Endothelial cell of umbilical vein (primary cell): Measurements from ENCODE around the gene LCE3D. TPM values are rescaled to one million over a fixed set of nuclear protein-coding genes. Genes with fewer than 3 reads are reported as not detected.
"Not testable (repeated sequence)": the region's sequence is repeated elsewhere in the genome, so short reads cannot be mapped to it uniquely, and the experiment has no call there.

Experiments used
- BruUV-seq: library from RNA; stranded (reverse); fragments of 400-500 nt; replicated peaks from 2 replicates; lab custom pipeline; 2021; lab: Mats Ljungman, UMichigan
- CTCF ChIA-PET: fragments of 300-600, 350-600 bp; sonication (Branson Sonifier 250); formaldehyde crosslinking; loops from one replicate; lab custom pipeline; 2021; ENCODE audit warnings: antibody characterized with exemption, inconsistent platforms; lab: Charles Lee
- POLR2A ChIA-PET: fragments of 300-600, 350-600 bp; sonication (Branson Sonifier 250); formaldehyde crosslinking; loops from one replicate; lab custom pipeline; 2021; ENCODE audit warnings: antibody characterized with exemption, inconsistent platforms; lab: Charles Lee
- DNase-seq: peaks from one replicate; pipeline ENCODE4 v3.0.0-alpha.2; 2011; ENCODE audit warnings: low read depth, low spot score
- FAIRE-seq: peaks from 2 replicates; lab custom pipeline; 2011; peaks lifted over from hg19 to GRCh38; lab: Jason Lieb, UNC
- H2AFZ ChIP-seq: 2 replicates; pipeline ENCODE4 v1.6.0; 2012; ENCODE audit warnings: low read depth, low read length, control low read depth, inconsistent platforms
- H3K27ac ChIP-seq: 2 replicates; pipeline ENCODE4 v1.5.1; 2011; ENCODE audit warnings: low read depth, mild to moderate bottlenecking, control low read depth, low read length, moderate library complexity; ENCODE audit not compliant: insufficient read depth
- H3K27me3 ChIP-seq, 2 experiments: 2 replicates each; pipeline versions ENCODE4 v1.6.0 to v1.6.1; 2011; ENCODE audit warnings: low read length in 2 of 2, mixed read lengths in 1 of 2; ENCODE audit not compliant: control insufficient read depth in 2 of 2, insufficient read depth in 2 of 2
- H3K36me3 ChIP-seq, 2 experiments: 2 replicates in 1 of 2; 3 replicates in 1 of 2; pipeline ENCODE4 v1.5.1; 2011; ENCODE audit warnings: low read length in 2 of 2, mild to moderate bottlenecking in 1 of 2, moderate library complexity in 1 of 2; ENCODE audit not compliant: control insufficient read depth in 2 of 2, insufficient read depth in 2 of 2; ENCODE audit errors: extremely low read depth in 1 of 2
- H3K4me1 ChIP-seq: 3 replicates; pipeline ENCODE4 v1.5.1; 2011; ENCODE audit warnings: mild to moderate bottlenecking, low read length; ENCODE audit not compliant: control insufficient read depth, insufficient read depth; ENCODE audit errors: extremely low read depth
- H3K4me2 ChIP-seq: 2 replicates; pipeline ENCODE4 v1.6.1; 2011; ENCODE audit warnings: low read length, control low read depth, mixed read lengths; ENCODE audit not compliant: insufficient read depth
- H3K4me3 ChIP-seq, 3 experiments: fragments of 200-600 bp in 1 of 3; sonication (generic), shearing (Covaris generic) in 1 of 3; replicated peaks in 1 of 3; 2 replicates each; pipeline ENCODE4 v1.5.1; 2011 to 2016; ENCODE audit warnings: control low read depth in 3 of 3, low read length in 3 of 3, mild to moderate bottlenecking in 2 of 3, inconsistent platforms in 1 of 3, low read depth in 1 of 3, moderate library complexity in 1 of 3; ENCODE audit not compliant: insufficient read depth in 1 of 3
- H3K79me2 ChIP-seq: 2 replicates; pipeline ENCODE4 v1.6.0; 2012; ENCODE audit warnings: low read length, inconsistent platforms; ENCODE audit not compliant: control insufficient read depth, insufficient read depth
- H3K9ac ChIP-seq: replicated peaks from 2 replicates; pipeline ENCODE3; 2011; ENCODE audit warnings: low read length, control low read depth; ENCODE audit not compliant: insufficient read depth; ENCODE audit errors: extremely low read depth
- H3K9me1 ChIP-seq: replicated peaks from 3 replicates; pipeline ENCODE4 v1.6.0; 2011; ENCODE audit warnings: mild to moderate bottlenecking, low read length; ENCODE audit not compliant: control insufficient read depth, insufficient read depth; ENCODE audit errors: extremely low read depth
- H3K9me3 ChIP-seq: replicated peaks from 2 replicates; pipeline ENCODE4 v1.5.1; 2012; ENCODE audit warnings: low read length, inconsistent platforms; ENCODE audit not compliant: control insufficient read depth, insufficient read depth
- H4K20me1 ChIP-seq: replicated peaks from 2 replicates; pipeline ENCODE3; 2011; ENCODE audit warnings: mild to moderate bottlenecking, low read length; ENCODE audit not compliant: control insufficient read depth, insufficient read depth; ENCODE audit errors: extremely low read depth
- EZH2 ChIP-seq: IDR thresholded peaks from 2 replicates; pipeline ENCODE4 v1.6.1; 2012; ENCODE audit warnings: borderline replicate concordance, low read depth, mild to moderate bottlenecking, moderate library complexity, low read length, inconsistent platforms; ENCODE audit not compliant: severe bottlenecking
- GATA2 ChIP-seq: IDR thresholded peaks from 2 replicates; pipeline ENCODE4 v1.7.0; 2011; ENCODE audit warnings: low read depth, mild to moderate bottlenecking, moderate library complexity, mixed read lengths, low read length; ENCODE audit not compliant: insufficient read length, insufficient read depth
- MYC ChIP-seq: IDR thresholded peaks from one replicate; pipeline ENCODE4 v1.6.1; 2011; ENCODE audit warnings: mild to moderate bottlenecking, low read depth, low read length
- POLR2A ChIP-seq: IDR thresholded peaks from 2 replicates; pipeline ENCODE4 v1.6.1; 2012; ENCODE audit warnings: low read depth, mild to moderate bottlenecking, control low read depth, low read length
- POLR2AphosphoS5 ChIP-seq: IDR thresholded peaks from 2 replicates; pipeline ENCODE4 v1.6.1; 2012; ENCODE audit warnings: low read depth, mild to moderate bottlenecking, control low read depth, low read length, moderate library complexity; ENCODE audit not compliant: insufficient read depth
- dilution Hi-C: fragments of 300-500 bp; cut with MboI; formaldehyde crosslinking; loops from one replicate; pipeline ENCODE4 v1.15.0; 2019; ENCODE audit warnings: low sequenced_read_pairs; ENCODE audit not compliant: extremely low pct_ligation_motif_present
- intact Hi-C: fragments of 100-400 bp; cut with micrococcal nuclease; formaldehyde crosslinking; loops from one replicate; pipeline ENCODE4 v1.10.0; 2022
- polyA plus RNA-seq, 4 experiments: library from polyadenylated mRNA; depleted of rRNA in 3 of 4; stranded (reverse) in 3 of 4; unstranded in 1 of 4; fragments of >200 nt; gene quantifications; 2 replicates each; pipeline versions ENCODE4 v1.2.1 to v1.2.3, GENCODE V29; 2011 to 2012; ENCODE audit warnings: missing spikeins in 1 of 4
- total RNA-seq: library from RNA; stranded (reverse); gene quantifications from 2 replicates; pipeline ENCODE4 v1.2.3, GENCODE V29; 2021
- TF ChIP-seq, protein P1 (sequence below), 2 donors: IDR thresholded peaks; 1 replicate in 1 of 2; 2 replicates in 1 of 2; pipeline ENCODE4 v1.5.1; 2011; ENCODE audit warnings: low read length in 2 of 2, mild to moderate bottlenecking in 2 of 2, moderate library complexity in 2 of 2, control low read depth in 1 of 2, inconsistent platforms in 1 of 2, low read depth in 1 of 2; ENCODE audit not compliant: insufficient read depth in 1 of 2; ENCODE audit errors: extremely low read depth in 1 of 2
- TF ChIP-seq, protein P2 (sequence below): IDR thresholded peaks from 2 replicates; pipeline ENCODE4 v1.6.1; 2011; ENCODE audit not compliant: insufficient read depth, insufficient read length

Gene LCE3D
- total and polyA plus RNA-seq, 2 donors (not counting 3 experiments of a cell fraction or from before 2014, with no cell fraction given): not detected

GRCh38 chr1:152565535-152566215 is 14.6 kb downstream of the LCE3D start:
- DNase-seq: no peak
- intact Hi-C loops (no loop called here), dilution Hi-C loops (no loop called here)
- no TSS peak for BruUV-seq
- H2AFZ ChIP-seq: no peak overlapping the region
- H3K36me3 ChIP-seq: no peaks in the 10 kb centered on the region
- H3K9me1 ChIP-seq: no peaks in the 10 kb centered on the region
- FAIRE-seq: no peak
- H3K4me1 ChIP-seq: no peaks in the 10 kb centered on the region
- H3K9ac ChIP-seq: no peak overlapping the region
- TF ChIP-seq POLR2A (no peak), EZH2 (no peak), MYC (no peak), POLR2AphosphoS5 (no peak), GATA2 (no peak)
- H3K27me3 ChIP-seq: no peaks in the 10 kb centered on the region
- H3K79me2 ChIP-seq: no peaks in the 10 kb centered on the region
- H4K20me1 ChIP-seq: no peaks in the 10 kb centered on the region
- CTCF ChIA-PET: interaction anchor here (1.0 to 1.2 kb wide), 2 partner anchors 10 to 107 kb away, joined by 3 read pairs; no protein-coding TSS in a partner anchor
- H3K27ac ChIP-seq: no peak overlapping the region
- no peak overlapping the region for H3K4me2 ChIP-seq
- no peak overlapping the region for H3K4me3 ChIP-seq
- no peaks in the 10 kb centered on the region for H3K9me3 ChIP-seq
- POLR2A ChIA-PET: no interaction called here

DNA sequence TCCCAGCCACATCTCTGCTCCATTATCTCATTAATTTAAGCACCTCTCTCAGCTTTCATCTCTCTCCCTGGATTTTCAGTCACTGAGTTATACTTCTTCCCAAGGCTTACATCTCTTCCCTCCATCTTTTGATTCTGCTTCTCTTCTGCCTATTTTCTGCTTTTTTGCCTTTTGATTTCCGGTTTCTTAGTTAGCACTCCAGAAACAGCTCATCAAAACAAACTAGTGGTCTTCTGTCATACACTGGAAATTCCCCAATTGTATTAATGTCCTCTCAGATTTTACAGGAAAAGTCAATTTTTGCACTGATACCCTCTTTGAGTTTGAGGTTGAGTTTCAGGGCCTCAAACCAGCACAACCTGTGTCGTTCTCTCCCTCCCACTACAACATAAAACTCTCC is 15.2 kb downstream of the LCE3D start:
- H3K27ac ChIP-seq: no peak overlapping the region
- BruUV-seq: no TSS peak
- H3K9me1 ChIP-seq: no peaks in the 10 kb centered on the region
- no peak for FAIRE-seq
- no peak overlapping the region for H3K9ac ChIP-seq
- ChIA-PET POLR2A (no interaction called here), CTCF (interaction anchor here (1.0 kb wide), 1 partner anchor 10 kb away, joined by 3 read pairs; no protein-coding TSS in a partner anchor)
- no peak overlapping the region for H2AFZ ChIP-seq
- H3K79me2 ChIP-seq: no peaks in the 10 kb centered on the region
- intact Hi-C loops (no loop called here), dilution Hi-C loops (no loop called here)
- no peaks in the 10 kb centered on the region for H3K9me3 ChIP-seq
- no peaks in the 10 kb centered on the region for H3K36me3 ChIP-seq
- no peak overlapping the region for H3K4me3 ChIP-seq
- H3K4me1 ChIP-seq: no peaks in the 10 kb centered on the region
- TF ChIP-seq GATA2: no peak
- TF ChIP-seq, protein P1, sequence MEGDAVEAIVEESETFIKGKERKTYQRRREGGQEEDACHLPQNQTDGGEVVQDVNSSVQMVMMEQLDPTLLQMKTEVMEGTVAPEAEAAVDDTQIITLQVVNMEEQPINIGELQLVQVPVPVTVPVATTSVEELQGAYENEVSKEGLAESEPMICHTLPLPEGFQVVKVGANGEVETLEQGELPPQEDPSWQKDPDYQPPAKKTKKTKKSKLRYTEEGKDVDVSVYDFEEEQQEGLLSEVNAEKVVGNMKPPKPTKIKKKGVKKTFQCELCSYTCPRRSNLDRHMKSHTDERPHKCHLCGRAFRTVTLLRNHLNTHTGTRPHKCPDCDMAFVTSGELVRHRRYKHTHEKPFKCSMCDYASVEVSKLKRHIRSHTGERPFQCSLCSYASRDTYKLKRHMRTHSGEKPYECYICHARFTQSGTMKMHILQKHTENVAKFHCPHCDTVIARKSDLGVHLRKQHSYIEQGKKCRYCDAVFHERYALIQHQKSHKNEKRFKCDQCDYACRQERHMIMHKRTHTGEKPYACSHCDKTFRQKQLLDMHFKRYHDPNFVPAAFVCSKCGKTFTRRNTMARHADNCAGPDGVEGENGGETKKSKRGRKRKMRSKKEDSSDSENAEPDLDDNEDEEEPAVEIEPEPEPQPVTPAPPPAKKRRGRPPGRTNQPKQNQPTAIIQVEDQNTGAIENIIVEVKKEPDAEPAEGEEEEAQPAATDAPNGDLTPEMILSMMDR (IDR thresholded peaks at IDR 0.05; ENCODE audit: extremely low read depth in 1 of 2, insufficient read depth in 1 of 2, low read depth in 1 of 2, low read length in 2 of 2): no peak
- no peak for TF ChIP-seq POLR2AphosphoS5
- TF ChIP-seq MYC: no peak
- TF ChIP-seq, protein P2, sequence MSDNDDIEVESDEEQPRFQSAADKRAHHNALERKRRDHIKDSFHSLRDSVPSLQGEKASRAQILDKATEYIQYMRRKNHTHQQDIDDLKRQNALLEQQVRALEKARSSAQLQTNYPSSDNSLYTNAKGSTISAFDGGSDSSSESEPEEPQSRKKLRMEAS: no peak
- no peak for TF ChIP-seq POLR2A
- H3K4me2 ChIP-seq: no peak overlapping the region
- H4K20me1 ChIP-seq: no peaks in the 10 kb centered on the region
- H3K27me3 ChIP-seq: no peaks in the 10 kb centered on the region
- DNase-seq: no peak

GRCh38 chr1:152548358-152548757 is 32.0 kb downstream of the LCE3D start:
- CTCF ChIA-PET, DNase-seq, H3K9me3 ChIP-seq, H3K36me3 ChIP-seq, H3K27me3 ChIP-seq, H3K9ac ChIP-seq, BruUV-seq, H4K20me1 ChIP-seq, H3K4me2 ChIP-seq, H3K9me1 ChIP-seq, dilution Hi-C loops, H3K79me2 ChIP-seq, H3K27ac ChIP-seq, FAIRE-seq, intact Hi-C loops, POLR2A ChIA-PET, H3K4me3 ChIP-seq, H2AFZ ChIP-seq, H3K4me1 ChIP-seq: not testable (repeated sequence)
